Ascending aorta (tissue), 2 donors: ENCODE measurements around the gene RASSF8. TPM values are rescaled to one million over a fixed set of nuclear protein-coding genes. Genes with fewer than 3 reads are reported as not detected.

Experiments used
- DNase-seq, 2 donors: peaks; one replicate each; pipeline ENCODE4 v3.0.0-alpha.2; 2019; ENCODE audit warnings: low spot score in 2 of 2
- H3K27ac ChIP-seq, 2 donors: fragments of 200-600 bp; sonication (generic); one replicate each; pipeline ENCODE4 v1.5.1; 2016 to 2017; ENCODE audit warnings: mild to moderate bottlenecking in 1 of 2
- H3K27me3 ChIP-seq: fragments of 200-600 bp; sonication (generic); one replicate; pipeline ENCODE4 v1.5.1; 2017
- H3K36me3 ChIP-seq, 2 donors: fragments of 200-600 bp; sonication (generic); one replicate each; pipeline ENCODE4 v1.5.1; 2016
- H3K4me1 ChIP-seq, 2 donors: fragments of 200-600 bp; sonication (generic); one replicate each; pipeline ENCODE4 v1.5.1; 2016 to 2017; ENCODE audit warnings: mild to moderate bottlenecking in 1 of 2
- H3K4me3 ChIP-seq, 2 donors: fragments of 200-600 bp; sonication (generic); one replicate each; pipeline ENCODE4 v1.5.1; 2016 to 2017; ENCODE audit warnings: mild to moderate bottlenecking in 1 of 2
- H3K9me3 ChIP-seq, 2 donors: fragments of 200-600 bp; sonication (generic); one replicate each; pipeline ENCODE4 v1.5.1; 2016
- intact Hi-C: fragments of 100-400 bp; cut with DNase I; formaldehyde crosslinking; loops from one replicate; pipeline ENCODE4 v1.15.1; 2023
- total RNA-seq: library from RNA; depleted of rRNA; stranded (reverse); fragments of >200 nt; gene quantifications from one replicate; pipeline ENCODE4 v1.1.0, GENCODE V29; 2016
- TF ChIP-seq, protein P1 (sequence below), 3 experiments: fragments of 200-600 bp in 2 of 3; fragments of 450-650 bp in 1 of 3; sonication (generic) in 2 of 3; IDR thresholded peaks; one replicate each; pipeline ENCODE4 v1.5.1; 2016 to 2019; ENCODE audit warnings: antibody characterized with exemption in 3 of 3, mild to moderate bottlenecking in 1 of 3, moderate library complexity in 1 of 3

RASSF8 gene
- total RNA-seq, 1 donor from 2014 or later, result 92.1 TPM

DNA sequence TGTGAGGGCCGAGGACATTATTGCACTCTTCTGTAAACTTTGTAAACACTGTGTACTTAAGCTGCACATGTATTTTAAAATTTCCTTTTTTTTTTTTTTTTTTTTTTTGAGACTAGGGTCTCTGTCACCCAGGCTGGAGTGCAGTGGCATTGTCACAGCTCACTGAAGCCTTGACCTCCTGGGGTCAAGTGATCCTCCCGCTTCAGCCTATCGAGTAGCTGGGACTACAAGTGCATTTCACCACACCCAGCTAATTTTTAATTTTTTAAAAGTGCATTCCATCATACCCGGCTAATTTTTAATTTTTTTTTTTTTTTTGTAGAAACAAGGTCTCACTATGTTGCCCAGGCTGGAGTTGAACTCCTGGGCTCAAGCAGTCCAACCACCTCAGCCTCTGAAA, 42.4 kb downstream of the RASSF8 start:
- Histone ChIP-seq H3K4me3 (no peak overlapping the region), H3K9me3 (no peaks in the 10 kb centered on the region), H3K4me1 (peaks cover 3 to 17% of the 10 kb centered on the region in 2 donors), H3K27me3 (no peaks in the 10 kb centered on the region), H3K27ac (no peak overlapping the region), H3K36me3 (no peaks in the 10 kb centered on the region)
- TF ChIP-seq, protein P1, sequence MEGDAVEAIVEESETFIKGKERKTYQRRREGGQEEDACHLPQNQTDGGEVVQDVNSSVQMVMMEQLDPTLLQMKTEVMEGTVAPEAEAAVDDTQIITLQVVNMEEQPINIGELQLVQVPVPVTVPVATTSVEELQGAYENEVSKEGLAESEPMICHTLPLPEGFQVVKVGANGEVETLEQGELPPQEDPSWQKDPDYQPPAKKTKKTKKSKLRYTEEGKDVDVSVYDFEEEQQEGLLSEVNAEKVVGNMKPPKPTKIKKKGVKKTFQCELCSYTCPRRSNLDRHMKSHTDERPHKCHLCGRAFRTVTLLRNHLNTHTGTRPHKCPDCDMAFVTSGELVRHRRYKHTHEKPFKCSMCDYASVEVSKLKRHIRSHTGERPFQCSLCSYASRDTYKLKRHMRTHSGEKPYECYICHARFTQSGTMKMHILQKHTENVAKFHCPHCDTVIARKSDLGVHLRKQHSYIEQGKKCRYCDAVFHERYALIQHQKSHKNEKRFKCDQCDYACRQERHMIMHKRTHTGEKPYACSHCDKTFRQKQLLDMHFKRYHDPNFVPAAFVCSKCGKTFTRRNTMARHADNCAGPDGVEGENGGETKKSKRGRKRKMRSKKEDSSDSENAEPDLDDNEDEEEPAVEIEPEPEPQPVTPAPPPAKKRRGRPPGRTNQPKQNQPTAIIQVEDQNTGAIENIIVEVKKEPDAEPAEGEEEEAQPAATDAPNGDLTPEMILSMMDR (IDR thresholded peaks at IDR 0.05), result no peak
- intact Hi-C loops, result no loop called here
- DNase-seq, result no peak

DNA sequence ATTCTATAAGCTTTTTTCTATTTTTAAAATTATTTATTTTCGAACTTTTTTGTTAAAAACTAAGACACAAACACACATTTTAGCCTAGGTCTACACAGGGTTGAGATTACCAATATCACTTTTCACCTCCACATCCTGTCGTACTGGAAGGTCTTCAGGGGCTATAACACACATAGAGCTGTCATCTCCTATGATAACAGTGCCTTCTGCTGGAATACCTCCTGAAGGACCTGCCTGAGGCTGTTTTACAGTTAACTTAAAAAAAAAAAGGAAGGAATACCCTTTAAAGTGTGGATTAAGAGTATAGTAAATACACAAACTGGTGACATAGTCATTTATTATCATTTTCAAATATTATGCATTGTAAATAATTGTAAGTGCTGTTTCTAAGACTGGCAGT, 43.0 kb downstream of the RASSF8 start:
- Histone ChIP-seq H3K27ac (no peak overlapping the region), H3K4me1 (peaks cover 0 to 14% of the 10 kb centered on the region in 2 donors), H3K27me3 (no peaks in the 10 kb centered on the region), H3K4me3 (no peak overlapping the region), H3K36me3 (no peaks in the 10 kb centered on the region), H3K9me3 (no peaks in the 10 kb centered on the region)
- no peak for DNase-seq
- intact Hi-C loops, result no loop called here
- TF ChIP-seq, protein P1 (IDR thresholded peaks at IDR 0.05), result no peak

DNA sequence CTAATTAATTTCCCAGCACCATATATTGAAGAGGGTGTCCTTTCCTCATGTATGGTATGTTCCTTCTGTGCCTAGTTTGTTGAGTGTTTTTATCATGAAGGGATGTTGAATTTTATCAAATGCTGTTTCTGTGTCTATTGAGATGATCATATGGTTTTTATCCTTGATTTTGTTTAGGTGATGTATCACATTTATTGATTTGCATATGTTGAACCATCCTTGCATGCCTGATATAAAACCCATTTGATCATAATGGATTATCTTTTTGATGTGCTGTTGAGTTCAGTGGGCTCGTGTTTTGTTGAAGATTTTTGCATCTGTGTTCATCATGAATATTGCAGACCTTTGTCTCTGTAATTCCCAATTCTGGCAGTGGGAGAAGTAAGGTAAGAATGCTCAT, 44.6 kb downstream of the RASSF8 start:
- Histone ChIP-seq H3K27me3 (no peaks in the 10 kb centered on the region), H3K9me3 (no peaks in the 10 kb centered on the region), H3K36me3 (no peaks in the 10 kb centered on the region), H3K27ac (no peak overlapping the region), H3K4me1 (peaks cover 0 to 4% of the 10 kb centered on the region in 2 donors), H3K4me3 (no peak overlapping the region)
- intact Hi-C loops, result no loop called here
- TF ChIP-seq, protein P1 (IDR thresholded peaks at IDR 0.05), result no peak
- DNase-seq, result no peak

- H3K4me1 ChIP-seq, result peaks cover 3 to 24% of the 10 kb centered on the region in 2 donors
- no peak overlapping the region for H3K27ac ChIP-seq
- no peak for DNase-seq
Measured at GRCh38 chr12:26007566-26007965, 49.1 kb downstream of the RASSF8 start.

DNA sequence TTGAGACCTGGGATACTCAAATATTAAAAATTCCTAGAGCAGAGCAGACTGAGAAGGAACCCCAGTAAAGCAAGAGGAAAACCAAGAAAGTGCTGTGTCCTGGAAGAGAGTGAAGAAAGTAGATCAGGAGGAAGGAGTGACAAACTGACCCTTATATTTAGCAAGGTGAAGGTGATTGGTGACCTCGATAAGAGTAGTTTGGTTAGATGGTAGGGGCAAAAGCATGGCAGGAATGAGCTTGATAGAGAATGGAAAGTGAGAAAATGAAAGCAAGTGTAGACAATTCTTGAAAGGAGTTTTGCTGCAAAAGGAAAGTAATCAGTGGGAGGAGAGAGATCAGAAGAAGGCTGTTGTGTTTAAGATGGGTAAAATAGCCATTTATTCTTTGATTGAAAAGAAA, 51.1 kb downstream of the RASSF8 start:
- Histone ChIP-seq H3K4me1 (peaks cover 3 to 24% of the 10 kb centered on the region in 2 donors), H3K9me3 (no peaks in the 10 kb centered on the region), H3K4me3 (no peak overlapping the region), H3K27me3 (no peaks in the 10 kb centered on the region), H3K27ac (peak overlapping the region; percentile 82 to 87), H3K36me3 (no peaks in the 10 kb centered on the region)
- DNase-seq, result no peak
- TF ChIP-seq, protein P1 (IDR thresholded peaks at IDR 0.05), result no peak
- intact Hi-C loops, result no loop called here

More at GRCh38 chr12:26007566-26007965, 49.1 kb downstream of the RASSF8 start:
- no peak overlapping the region for H3K4me3 ChIP-seq
- TF ChIP-seq, protein P1 (IDR thresholded peaks at IDR 0.05), result no peak
- no peaks in the 10 kb centered on the region for H3K36me3 ChIP-seq
- H3K9me3 ChIP-seq, result no peaks in the 10 kb centered on the region
- intact Hi-C loops, result no loop called here
- no peaks in the 10 kb centered on the region for H3K27me3 ChIP-seq

GRCh38 chr12:26010293-26010821, 51.9 kb downstream of the RASSF8 start:
- intact Hi-C loops, result loop anchor here (2.0 to 10.0 kb wide), 5 partner anchors 14 to 426 kb away; partner anchors contain the start of gene RASSF8
- no peaks in the 10 kb centered on the region for H3K27me3 ChIP-seq
- H3K36me3 ChIP-seq, result no peaks in the 10 kb centered on the region
- no peak overlapping the region for H3K4me3 ChIP-seq
- H3K27ac ChIP-seq, result peak overlapping the region; percentile 82 to 87
- TF ChIP-seq, protein P1 (IDR thresholded peaks at IDR 0.05), result no peak
- no peak for DNase-seq
- H3K4me1 ChIP-seq, result peaks cover 3 to 24% of the 10 kb centered on the region in 2 donors
- H3K9me3 ChIP-seq, result no peaks in the 10 kb centered on the region
